ENCODE data around the gene APLP1.

The APLP1 gene

GRCh38 chr19:35841961-35842595, 26.3 kb upstream of the APLP1 start:
- Histone ChIP-seq H3K9me3 (ENCODE audit: insufficient read depth, low read depth, low read length) (peaks cover 20% of the 10 kb centered on the region), H3K14ac (ENCODE audit: low read length) (no peak overlapping the region), H3K36me3 (ENCODE audit: control insufficient read depth in 1 of 2, insufficient read depth in 2 of 2, low read length in 2 of 2) (no peaks in the 10 kb centered on the region), H4K8ac (ENCODE audit: low read depth, low read length) (no peak overlapping the region), H2BK120ac (ENCODE audit: insufficient read depth, low read length, poor library complexity) (no peak overlapping the region), H3K27me3 (ENCODE audit: insufficient read depth, low read length) (peaks cover 33% of the 10 kb centered on the region), H4K91ac (ENCODE audit: low read depth, low read length) (no peak overlapping the region), H3K4ac (ENCODE audit: low read depth, low read length) (no peak overlapping the region), H4K12ac (ENCODE audit: low read depth, low read length) (no peak overlapping the region), H3K4me2 (ENCODE audit: low read length) (no peak overlapping the region), H2AK5ac (ENCODE audit: low read length) (no peak overlapping the region), H3K23ac (ENCODE audit: low read length) (no peak overlapping the region), H3K79me1 (ENCODE audit: low read length) (no peaks in the 10 kb centered on the region), H2BK12ac (ENCODE audit: low read length) (no peak overlapping the region), H2BK5ac (ENCODE audit: low read depth, low read length, poor library complexity) (no peak overlapping the region), H3K4me3 (ENCODE audit: low read depth, low read length) (no peak overlapping the region), H2AFZ (ENCODE audit: insufficient read depth, low read length, poor library complexity) (no peak overlapping the region), H3K18ac (ENCODE audit: low read length) (no peak overlapping the region), H3K27ac (ENCODE audit: low read depth, low read length) (no peak overlapping the region), H3K9ac (ENCODE audit: low read length) (no peak overlapping the region), H3K79me2 (ENCODE audit: control insufficient read depth, insufficient read depth, low read length, poor library complexity) (no peaks in the 10 kb centered on the region), H3K4me1 (ENCODE audit: control insufficient read depth in 1 of 2, insufficient read depth in 2 of 2, low read length in 2 of 2) (peaks cover 3 to 7% of the 10 kb centered on the region in 2 experiments)
- no peak for DNase-seq
- 100% methylated on average over 1 of the region's 13 CpGs for WGBS (ENCODE audit: extremely low coverage, insufficient coverage, insufficient read length)

GRCh38 chr19:35842666-35843272, 25.6 kb upstream of the APLP1 start:
- Histone ChIP-seq H3K23ac (ENCODE audit: low read length) (no peak overlapping the region), H2AFZ (ENCODE audit: insufficient read depth, low read length, poor library complexity) (no peak overlapping the region), H3K27me3 (ENCODE audit: insufficient read depth, low read length) (peaks cover 33% of the 10 kb centered on the region), H2BK120ac (ENCODE audit: insufficient read depth, low read length, poor library complexity) (no peak overlapping the region), H3K18ac (ENCODE audit: low read length) (no peak overlapping the region), H3K9ac (ENCODE audit: low read length) (no peak overlapping the region), H2AK5ac (ENCODE audit: low read length) (no peak overlapping the region), H4K8ac (ENCODE audit: low read depth, low read length) (no peak overlapping the region), H2BK5ac (ENCODE audit: low read depth, low read length, poor library complexity) (no peak overlapping the region), H3K36me3 (ENCODE audit: control insufficient read depth in 1 of 2, insufficient read depth in 2 of 2, low read length in 2 of 2) (no peaks in the 10 kb centered on the region), H3K27ac (ENCODE audit: low read depth, low read length) (no peak overlapping the region), H3K14ac (ENCODE audit: low read length) (no peak overlapping the region), H3K79me2 (ENCODE audit: control insufficient read depth, insufficient read depth, low read length, poor library complexity) (no peaks in the 10 kb centered on the region), H3K79me1 (ENCODE audit: low read length) (no peaks in the 10 kb centered on the region), H3K4me3 (ENCODE audit: low read depth, low read length) (no peak overlapping the region), H4K12ac (ENCODE audit: low read depth, low read length) (no peak overlapping the region), H4K91ac (ENCODE audit: low read depth, low read length) (no peak overlapping the region), H2BK12ac (ENCODE audit: low read length) (no peak overlapping the region), H3K4me2 (ENCODE audit: low read length) (no peak overlapping the region), H3K4ac (ENCODE audit: low read depth, low read length) (no peak overlapping the region), H3K9me3 (ENCODE audit: insufficient read depth, low read depth, low read length) (peaks cover 20% of the 10 kb centered on the region), H3K4me1 (ENCODE audit: control insufficient read depth in 1 of 2, insufficient read depth in 2 of 2, low read length in 2 of 2) (peaks cover 3 to 7% of the 10 kb centered on the region in 2 experiments)
- no peak for DNase-seq
- no CpG with 5 or more reads among the region's 4 CpGs for WGBS (ENCODE audit: extremely low coverage, insufficient coverage, insufficient read length)

- Histone ChIP-seq H2BK5ac (ENCODE audit: low read depth, low read length, poor library complexity) (no peak overlapping the region), H2AFZ (ENCODE audit: insufficient read depth, low read length, poor library complexity) (no peak overlapping the region), H4K91ac (ENCODE audit: low read depth, low read length) (no peak overlapping the region), H4K8ac (ENCODE audit: low read depth, low read length) (no peak overlapping the region), H3K18ac (ENCODE audit: low read length) (no peak overlapping the region), H3K79me2 (ENCODE audit: control insufficient read depth, insufficient read depth, low read length, poor library complexity) (no peaks in the 10 kb centered on the region), H2BK120ac (ENCODE audit: insufficient read depth, low read length, poor library complexity) (no peak overlapping the region), H3K9ac (ENCODE audit: low read length) (no peak overlapping the region), H2BK12ac (ENCODE audit: low read length) (no peak overlapping the region), H4K12ac (ENCODE audit: low read depth, low read length) (no peak overlapping the region), H3K14ac (ENCODE audit: low read length) (no peak overlapping the region), H3K4me1 (ENCODE audit: control insufficient read depth in 1 of 2, insufficient read depth in 2 of 2, low read length in 2 of 2) (peaks cover 3 to 7% of the 10 kb centered on the region in 2 experiments), H3K4ac (ENCODE audit: low read depth, low read length) (no peak overlapping the region), H3K27me3 (ENCODE audit: insufficient read depth, low read length) (peaks cover 33% of the 10 kb centered on the region), H3K23ac (ENCODE audit: low read length) (no peak overlapping the region), H3K4me2 (ENCODE audit: low read length) (no peak overlapping the region), H3K36me3 (ENCODE audit: control insufficient read depth in 1 of 2, insufficient read depth in 2 of 2, low read length in 2 of 2) (no peaks in the 10 kb centered on the region), H3K9me3 (ENCODE audit: insufficient read depth, low read depth, low read length) (peaks cover 20% of the 10 kb centered on the region), H2AK5ac (ENCODE audit: low read length) (no peak overlapping the region), H3K79me1 (ENCODE audit: low read length) (no peaks in the 10 kb centered on the region), H3K27ac (ENCODE audit: low read depth, low read length) (no peak overlapping the region), H3K4me3 (ENCODE audit: low read depth, low read length) (no peak overlapping the region)
- no CpG with 5 or more reads among the region's 42 CpGs for WGBS (ENCODE audit: extremely low coverage, insufficient coverage, insufficient read length)
- no peak for DNase-seq
These were observed 24.5 kb upstream of the APLP1 start for GRCh38 chr19:35843676-35844481.

- Histone ChIP-seq H3K4me2 (ENCODE audit: low read length) (no peak overlapping the region), H3K27me3 (ENCODE audit: insufficient read depth, low read length) (peaks cover 33% of the 10 kb centered on the region), H3K36me3 (ENCODE audit: control insufficient read depth in 1 of 2, insufficient read depth in 2 of 2, low read length in 2 of 2) (no peaks in the 10 kb centered on the region), H3K4ac (ENCODE audit: low read depth, low read length) (no peak overlapping the region), H3K9me3 (ENCODE audit: insufficient read depth, low read depth, low read length) (peaks cover 16% of the 10 kb centered on the region), H2AK5ac (ENCODE audit: low read length) (no peak overlapping the region), H4K8ac (ENCODE audit: low read depth, low read length) (no peak overlapping the region), H3K14ac (ENCODE audit: low read length) (no peak overlapping the region), H4K91ac (ENCODE audit: low read depth, low read length) (no peak overlapping the region), H3K4me3 (ENCODE audit: low read depth, low read length) (no peak overlapping the region), H2BK120ac (ENCODE audit: insufficient read depth, low read length, poor library complexity) (no peak overlapping the region), H2BK12ac (ENCODE audit: low read length) (no peak overlapping the region), H3K9ac (ENCODE audit: low read length) (no peak overlapping the region), H3K27ac (ENCODE audit: low read depth, low read length) (no peak overlapping the region), H3K4me1 (ENCODE audit: control insufficient read depth in 1 of 2, insufficient read depth in 2 of 2, low read length in 2 of 2) (peaks cover 3 to 7% of the 10 kb centered on the region in 2 experiments), H3K79me2 (ENCODE audit: control insufficient read depth, insufficient read depth, low read length, poor library complexity) (no peaks in the 10 kb centered on the region), H2BK5ac (ENCODE audit: low read depth, low read length, poor library complexity) (no peak overlapping the region), H3K23ac (ENCODE audit: low read length) (no peak overlapping the region), H4K12ac (ENCODE audit: low read depth, low read length) (no peak overlapping the region), H2AFZ (ENCODE audit: insufficient read depth, low read length, poor library complexity) (no peak overlapping the region), H3K18ac (ENCODE audit: low read length) (no peak overlapping the region), H3K79me1 (ENCODE audit: low read length) (no peaks in the 10 kb centered on the region)
- DNase-seq: no peak
- no CpG with 5 or more reads among the region's 16 CpGs for WGBS (ENCODE audit: extremely low coverage, insufficient coverage, insufficient read length)
These were observed 23.7 kb upstream of the APLP1 start for GRCh38 chr19:35844482-35845214.

Data from trophoblast cell (in vitro differentiated cells and primary cell).